GM18498 (cell line): ENCODE data around the gene NFATC2.

Experiments used
- ATAC-seq: cut with Tn5 transposase; IDR thresholded peaks from one replicate; pipeline ENCODE4 v1.9.1; 2021; ENCODE audit warnings: mild to moderate bottlenecking, moderate library complexity; ENCODE audit not compliant: unreplicated experiment

Gene NFATC2

DNA sequence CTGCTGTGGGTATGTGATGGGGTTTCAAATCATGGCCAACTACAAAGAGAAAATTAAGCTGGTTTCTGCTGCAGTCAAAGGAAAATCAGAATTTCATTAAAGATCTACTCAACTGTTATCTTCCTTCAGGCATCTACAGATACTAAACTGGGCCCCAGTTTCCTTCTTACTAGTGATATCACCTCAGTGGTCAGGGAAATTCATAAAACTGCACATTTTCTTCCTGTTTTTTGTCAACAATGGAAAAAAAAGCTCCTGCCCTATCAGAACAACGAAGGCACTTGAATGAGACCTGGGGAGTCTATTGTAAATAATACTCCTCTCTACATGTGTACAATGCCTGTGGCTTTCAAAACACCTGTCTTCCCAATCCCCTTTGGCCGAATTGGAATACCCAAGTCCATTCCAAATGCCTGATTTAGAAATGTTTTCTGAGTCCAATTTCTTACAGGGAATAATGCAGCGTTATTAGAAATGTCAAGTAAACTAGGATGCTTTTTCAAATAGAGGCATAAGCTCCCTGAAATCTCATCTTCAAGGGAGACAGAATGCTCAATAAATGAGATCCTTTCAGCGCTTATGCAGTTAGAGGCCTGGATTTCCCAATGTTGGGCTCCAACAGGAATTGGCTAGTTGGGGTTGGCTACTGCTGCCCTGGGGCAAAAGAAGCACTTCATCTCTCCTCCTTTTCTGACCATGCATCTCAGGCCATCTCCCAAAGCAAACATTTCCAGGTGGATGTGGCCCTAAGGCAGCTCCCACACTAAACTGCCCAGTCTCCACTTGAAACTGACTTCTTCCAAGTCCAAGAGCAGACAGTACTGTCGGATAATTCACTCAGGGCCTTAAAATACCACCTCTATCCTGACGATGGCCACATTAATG lies 143.3 kb downstream of the NFATC2 start:
- no peak for ATAC-seq

DNA sequence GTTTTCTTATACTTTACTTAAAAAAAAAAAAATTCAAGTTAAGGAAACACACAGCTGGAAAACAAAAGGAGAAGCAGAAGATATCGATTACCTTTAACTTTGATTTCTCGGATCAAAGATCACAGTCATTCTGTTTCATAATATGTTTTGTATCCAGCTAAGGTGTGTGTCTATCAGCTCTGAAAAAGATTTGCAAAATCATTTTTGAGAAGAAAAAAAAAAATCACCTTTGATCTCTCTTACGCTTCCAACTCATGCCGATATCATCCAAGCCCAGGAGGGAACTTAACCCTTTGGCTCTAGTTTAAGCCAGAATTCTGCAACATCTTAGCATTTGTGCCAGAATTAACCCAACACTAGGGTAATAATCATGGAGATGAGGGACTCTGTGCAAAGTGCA lies 144.0 kb downstream of the NFATC2 start:
- ATAC-seq: no peak

DNA sequence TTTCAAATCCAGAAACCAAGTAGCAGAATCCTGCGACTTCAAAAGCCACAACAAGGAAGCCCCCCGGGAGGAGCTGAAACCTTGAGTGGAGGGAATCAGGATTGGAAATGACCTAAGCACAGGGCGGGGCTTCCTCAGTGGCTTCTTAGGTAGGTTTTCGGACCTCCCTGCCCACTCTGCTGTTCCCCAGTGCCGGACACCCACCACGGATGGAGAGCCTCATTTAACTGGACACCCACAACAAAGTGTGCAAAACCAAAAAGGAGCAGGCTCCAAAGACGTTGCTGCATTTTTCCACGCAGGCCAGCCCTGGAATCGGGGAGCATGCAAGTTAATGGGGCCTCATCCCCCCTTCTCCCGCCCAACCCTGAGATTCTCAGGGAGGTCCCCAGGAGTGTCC lies 144.4 kb downstream of the NFATC2 start:
- no peak for ATAC-seq

DNA sequence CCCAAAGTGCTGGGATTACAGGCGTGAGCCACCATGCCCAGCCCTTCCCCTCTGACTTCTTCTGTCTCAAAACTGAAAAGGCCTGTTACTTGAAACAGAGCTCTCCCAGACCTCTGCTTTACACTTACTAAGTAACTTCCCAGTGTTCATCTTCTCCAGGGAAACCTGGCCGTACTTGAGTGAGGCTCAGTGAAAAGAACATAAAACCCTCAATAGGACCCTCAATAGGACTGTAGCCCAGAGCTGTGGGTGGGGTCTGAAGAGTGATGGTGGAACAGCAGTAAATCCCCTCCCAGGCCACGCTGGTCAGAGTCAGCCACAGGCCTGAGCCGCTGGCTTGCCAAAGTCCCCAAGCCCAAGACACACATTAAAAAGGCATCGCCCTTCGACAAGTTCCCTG lies 145.4 kb downstream of the NFATC2 start:
- ATAC-seq: no peak

DNA sequence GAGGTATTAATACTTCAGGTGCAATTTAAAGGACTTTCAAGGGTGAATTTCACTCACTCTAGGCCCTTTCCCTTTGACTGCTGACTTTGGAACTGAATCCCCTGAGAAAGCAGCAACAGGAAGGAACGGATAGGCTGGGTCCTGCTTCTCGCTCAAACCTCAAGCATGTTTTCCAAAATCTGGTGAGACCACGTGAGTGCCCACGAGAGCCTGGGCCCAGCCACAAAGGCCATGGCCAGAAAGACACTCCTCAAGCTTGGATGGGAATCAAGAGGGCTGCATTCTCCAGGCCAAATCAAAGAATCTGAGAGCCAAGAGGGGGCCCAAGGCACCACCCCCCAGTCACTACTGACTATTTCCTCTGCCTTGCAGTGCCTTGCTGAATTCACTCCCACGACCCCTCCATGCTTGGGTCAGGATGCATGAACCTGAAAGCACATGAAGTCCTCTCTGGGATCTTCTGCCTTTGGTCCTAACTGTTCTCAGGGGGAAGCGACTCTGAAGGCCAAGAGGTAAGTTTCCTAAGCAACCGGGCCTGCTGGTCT lies 146.1 kb downstream of the NFATC2 start:
- no peak for ATAC-seq

DNA sequence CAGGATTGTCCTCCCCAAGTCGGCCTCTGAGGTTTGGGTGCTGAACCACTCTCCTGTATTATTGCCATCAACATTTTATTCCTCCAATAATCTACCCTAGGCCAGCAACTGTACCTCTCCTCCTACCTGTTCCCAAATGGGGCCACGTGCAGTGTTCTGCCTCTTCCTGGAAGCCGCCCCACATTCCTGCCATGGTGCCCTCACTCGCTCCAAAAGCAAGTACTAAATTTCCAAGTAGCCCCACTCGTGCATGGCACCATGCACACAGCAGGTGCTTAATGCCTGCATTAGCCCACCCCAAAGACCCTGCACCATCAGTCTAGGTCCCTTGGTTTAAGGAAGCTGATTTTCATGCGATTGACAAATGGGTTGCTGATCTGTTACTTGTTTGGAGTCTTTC lies 147.8 kb downstream of the NFATC2 start:
- no peak for ATAC-seq

DNA sequence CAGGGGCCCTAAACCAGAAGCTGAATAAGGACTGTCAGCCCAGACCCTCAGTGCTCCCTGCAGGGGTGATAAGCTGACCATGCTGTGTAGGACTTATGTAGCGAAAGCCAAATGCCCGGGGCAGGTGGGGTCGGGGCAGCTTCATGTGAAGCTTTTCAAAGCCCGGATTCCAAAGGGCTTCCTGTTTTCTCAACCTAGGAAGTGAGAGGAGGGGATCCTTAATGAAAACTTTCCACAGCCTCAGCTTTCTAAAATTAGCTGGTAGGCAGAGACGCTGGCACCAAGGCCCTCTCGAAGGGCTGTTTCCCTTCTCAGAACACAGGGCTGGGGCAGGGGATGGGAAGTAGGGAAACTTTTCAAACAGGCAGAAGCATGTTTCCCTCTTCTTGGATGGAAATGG lies 148.9 kb downstream of the NFATC2 start:
- ATAC-seq: no peak

DNA sequence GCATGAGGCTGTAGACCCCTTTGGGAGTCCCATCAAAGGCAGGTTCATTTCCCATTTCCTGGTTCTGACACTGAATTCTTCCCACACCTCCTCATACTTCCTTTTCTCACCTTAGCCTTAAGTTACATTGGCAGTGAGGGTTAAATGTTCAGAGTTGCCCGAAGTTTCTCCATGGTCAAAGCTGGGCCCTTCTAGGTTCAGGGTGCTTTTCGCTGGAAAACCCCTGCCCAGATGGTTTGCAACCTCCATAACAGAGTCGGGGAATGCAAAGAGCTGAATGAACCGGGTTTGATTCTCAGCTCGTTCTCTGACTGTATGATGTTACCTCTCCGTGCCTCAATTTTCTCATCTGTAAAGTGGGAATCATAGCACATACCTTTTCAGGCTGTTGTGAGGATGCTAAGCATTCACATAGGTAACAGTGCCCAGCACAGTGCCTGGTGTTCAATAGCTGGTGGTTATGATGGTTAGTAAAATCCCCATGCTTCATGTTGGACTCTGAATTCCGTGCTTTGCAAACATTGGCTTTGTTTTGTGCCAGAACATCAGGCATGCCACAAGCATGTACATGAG lies 149.8 kb downstream of the NFATC2 start:
- ATAC-seq: no peak

DNA sequence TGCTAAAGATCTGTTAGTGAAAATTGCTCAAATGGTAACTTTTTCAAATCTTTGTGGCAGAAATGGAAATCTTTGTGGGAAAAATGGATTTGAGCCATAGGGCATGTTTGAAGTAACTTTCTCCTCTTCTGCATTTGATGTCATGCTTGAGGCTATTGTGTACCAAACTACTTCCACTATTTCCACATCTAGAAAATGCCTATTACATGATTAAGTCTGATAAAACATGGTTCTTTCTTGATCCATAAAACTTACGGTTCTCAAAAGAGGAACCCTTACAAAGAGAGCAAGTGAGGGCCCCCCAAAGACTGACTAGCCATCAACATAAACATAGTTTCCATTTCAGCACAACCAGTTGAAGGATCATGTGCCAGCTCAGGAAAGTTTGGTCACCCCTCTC lies 150.6 kb downstream of the NFATC2 start:
- no peak for ATAC-seq

DNA sequence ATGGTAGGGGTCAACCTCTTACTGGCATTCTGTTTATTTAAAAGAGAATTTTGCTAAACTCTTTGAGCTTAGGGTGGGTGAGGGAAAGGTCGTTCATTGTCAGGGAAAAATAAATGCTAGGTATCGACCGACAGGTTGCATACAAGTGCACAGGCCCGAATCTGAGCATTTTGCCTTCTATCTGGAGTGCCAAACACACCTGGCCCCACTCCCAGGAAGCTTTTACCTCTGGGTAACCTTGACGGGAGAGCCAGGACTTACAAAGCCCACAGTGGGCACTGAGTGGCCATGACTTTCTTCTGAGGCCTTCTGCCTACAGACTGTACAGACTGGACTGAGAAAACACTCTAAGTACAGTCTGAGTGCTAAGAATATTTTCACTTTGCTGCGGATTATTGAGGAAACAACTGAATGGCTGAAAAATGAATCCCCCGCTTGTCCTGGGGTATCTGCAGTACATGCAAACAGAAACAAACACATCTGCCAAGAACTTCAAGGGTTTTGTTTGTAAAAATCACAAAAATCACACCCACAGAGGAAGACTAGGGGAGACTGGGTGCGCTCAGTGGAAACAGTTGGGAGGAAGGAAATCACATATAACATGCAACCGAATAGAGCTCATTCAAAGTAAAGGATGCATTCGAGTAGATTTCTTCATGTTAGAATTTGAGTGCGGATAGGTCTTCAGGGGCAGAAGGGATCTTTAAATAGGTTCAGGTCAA lies 152.8 kb downstream of the NFATC2 start:
- ATAC-seq: no peak

DNA sequence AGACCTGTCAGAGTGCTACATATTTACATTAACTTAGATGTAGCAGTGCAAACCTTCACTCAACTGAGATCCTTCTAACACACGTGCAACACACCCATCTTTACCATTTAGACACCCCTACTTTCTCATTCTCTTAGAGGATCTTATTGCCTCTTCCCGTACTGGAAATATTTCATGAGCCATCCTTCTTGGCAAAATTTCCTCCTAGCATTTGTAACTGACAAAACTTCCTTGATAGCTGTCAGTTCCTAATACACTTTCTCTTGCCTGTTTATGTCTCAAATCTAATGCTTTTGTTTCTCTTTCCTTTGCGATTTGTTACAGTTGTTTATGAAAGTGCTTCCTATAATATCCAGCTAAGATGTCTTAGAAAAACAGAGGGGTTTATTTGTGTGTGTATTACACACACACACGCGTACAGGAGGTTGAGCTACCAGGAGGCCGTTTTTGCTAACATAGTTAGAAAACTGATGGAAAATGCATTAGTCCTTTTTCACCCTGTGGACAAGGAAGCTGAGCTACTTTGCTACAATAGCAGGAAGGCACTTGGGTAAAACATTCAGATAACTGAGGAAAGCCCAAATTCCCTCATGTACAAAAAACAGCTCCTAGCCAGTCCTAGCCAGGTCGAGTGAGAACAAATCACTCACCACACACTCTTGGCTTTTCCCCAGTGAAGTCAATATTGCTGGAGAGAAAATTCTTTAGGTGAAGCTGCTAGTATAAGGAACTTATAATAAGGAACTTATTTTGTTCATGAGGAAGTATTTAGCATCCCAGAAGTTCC lies 153.6 kb downstream of the NFATC2 start:
- no peak for ATAC-seq

DNA sequence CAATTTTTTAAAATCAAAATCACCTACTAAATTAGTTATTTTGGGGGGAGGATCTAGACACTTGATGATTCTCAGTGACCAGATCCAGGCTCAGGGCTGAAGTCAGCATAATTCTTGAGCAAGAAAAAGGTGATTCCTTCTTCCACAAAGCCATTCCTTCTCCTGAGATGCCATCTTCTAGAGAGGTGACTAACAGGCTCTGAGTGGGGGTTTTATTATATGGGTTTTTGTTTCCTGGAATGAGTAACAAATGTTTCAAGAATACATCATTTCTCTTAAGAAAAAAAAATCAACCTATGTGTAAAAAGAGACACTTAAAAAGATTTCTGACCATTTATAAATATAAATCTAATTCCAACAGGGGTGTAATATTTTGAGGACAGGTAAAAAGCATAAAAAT lies 154.3 kb downstream of the NFATC2 start:
- no peak for ATAC-seq

DNA sequence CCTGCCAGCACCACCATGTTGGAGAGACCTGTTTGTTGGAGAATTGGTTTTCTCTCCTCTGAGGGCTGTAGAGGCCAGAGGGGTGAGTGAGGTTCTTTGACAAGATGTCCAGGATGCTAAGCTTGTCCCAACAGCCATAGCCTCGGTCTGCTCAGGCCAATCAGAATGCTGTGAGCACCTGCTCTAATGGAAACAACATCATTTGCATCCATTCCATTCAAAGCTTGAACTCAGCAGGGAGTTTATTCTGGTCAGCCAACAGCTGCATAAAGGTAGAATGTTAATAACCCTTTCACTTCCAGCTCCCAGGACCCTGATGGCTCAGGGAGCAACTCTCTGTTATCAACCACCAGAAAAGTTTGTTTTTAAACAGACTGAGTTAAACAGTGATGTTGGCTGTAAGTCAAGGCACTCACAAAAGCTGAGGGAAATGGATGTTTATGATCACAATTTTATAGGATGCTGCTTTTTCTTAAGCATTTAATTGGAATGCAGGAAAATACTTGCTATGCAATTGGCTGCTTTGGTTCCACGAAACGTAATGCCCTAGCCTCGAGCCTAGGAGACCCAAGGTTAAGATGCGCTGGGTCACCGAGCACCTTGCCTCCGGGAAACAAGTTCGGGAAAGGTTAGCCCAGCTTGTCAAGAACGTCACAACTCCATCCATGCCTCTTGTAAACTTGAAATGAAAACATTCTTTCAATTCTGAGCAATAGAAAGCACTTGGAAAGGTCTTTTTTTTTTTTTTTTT lies 155.2 kb downstream of the NFATC2 start:
- no peak for ATAC-seq

DNA sequence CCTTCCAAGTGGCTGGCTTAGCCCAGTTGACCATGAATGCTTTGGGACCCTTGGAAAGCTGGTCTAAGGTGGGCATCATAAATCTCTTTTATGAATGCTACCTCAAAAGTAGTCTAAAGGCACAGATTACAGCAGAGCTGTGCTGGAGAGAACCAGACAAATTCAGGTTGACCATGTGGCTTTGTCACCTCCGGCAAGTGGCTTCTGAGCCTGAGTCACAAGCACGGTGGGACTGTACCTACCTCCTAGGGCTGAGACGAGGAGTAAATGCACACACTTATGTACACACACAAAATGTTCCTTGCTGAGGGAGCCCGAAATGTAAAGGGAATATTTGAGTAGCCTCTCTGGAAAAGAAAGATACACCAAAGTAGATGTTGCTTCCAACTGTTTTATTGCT lies 155.9 kb downstream of the NFATC2 start:
- no peak for ATAC-seq

DNA sequence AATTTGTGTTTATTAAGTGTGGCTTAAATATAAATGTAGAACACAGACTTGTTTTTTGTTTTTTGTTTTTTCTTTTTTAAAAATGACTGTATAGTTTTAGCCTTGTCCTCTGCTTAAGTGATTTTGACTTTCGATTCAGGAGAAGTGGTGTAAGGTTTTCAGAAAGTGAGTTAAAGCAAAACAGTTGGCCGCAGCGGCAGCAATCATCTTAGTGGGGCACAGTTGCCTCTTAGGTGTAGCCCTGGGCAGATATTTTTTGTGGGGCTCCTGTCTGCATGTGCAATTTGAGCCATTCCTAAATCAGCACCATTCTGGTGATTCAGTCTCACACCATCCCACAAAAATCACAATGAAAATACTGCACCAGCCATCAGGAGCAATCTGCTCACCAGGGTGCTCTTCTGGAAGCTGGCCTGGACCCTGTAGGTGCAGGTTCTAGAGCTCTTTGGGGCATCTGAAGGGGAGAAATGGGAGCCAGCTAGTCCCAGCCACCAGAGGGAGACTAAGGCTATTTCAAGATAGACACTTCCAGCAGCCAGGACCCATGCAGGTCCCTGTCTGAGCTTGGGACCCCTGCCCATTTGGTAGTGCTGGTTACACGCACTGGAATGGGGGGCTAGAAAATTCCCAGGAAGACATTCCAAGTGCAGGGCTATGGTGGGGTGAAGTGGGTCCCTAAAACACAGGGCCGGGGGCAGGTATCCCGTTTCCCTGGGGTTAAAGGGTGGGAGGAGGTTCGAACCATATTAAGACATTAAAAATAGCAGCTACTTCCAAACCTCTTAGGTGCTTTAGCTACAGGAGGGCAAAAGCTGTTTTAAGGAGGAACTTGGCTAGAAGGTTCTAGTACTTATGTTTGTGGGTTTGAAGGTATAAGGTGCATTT lies 156.6 kb downstream of the NFATC2 start:
- no peak for ATAC-seq

DNA sequence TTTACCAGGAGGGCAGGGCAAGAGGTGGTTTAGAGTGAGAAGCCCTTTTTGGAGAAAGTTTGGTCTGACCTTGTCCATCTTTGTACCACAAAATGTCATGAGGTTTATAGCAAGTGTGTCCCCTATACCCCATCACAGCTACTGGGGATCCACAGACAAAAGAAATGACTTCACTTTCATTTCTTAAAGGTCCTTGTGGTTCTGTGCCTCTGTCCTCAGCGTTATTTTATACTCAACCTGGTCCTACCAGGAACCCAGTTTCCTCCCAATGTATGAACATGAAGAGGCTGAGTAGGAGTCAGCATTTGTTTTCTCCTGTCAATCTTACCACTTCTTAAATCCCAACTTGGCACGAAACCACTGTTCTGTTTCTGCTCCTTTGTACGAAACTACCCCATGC lies 157.6 kb downstream of the NFATC2 start:
- ATAC-seq: no peak

DNA sequence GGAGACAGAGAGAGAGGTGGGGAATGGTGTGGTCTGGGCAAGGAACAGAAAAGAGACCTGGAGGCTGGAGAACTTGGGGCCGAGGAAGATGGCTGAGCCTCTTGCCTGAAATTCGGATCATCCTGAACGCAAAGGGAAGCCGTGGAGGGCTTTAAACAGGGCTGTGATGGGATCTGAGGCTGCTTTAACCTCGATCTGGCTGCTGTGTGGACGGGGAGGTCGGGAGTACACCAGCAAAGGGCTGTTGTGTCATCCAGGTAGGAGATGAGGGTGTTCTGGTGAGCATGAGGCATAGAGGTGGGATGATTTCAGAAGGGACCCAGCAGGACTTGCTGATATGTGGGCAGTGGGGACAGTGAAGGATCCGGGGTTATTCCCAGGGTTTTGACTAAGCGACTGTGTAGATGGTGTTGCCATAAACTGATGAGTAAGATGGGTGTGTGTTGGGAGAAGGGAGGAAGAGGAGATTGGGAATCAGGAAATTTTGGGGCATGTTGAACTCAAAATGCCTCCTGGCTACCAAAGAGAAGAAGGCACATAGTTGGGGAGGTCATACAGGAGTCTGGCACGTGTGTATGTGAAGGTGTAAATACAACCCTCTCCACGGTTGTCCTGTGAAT lies 158.5 kb downstream of the NFATC2 start:
- no peak for ATAC-seq

DNA sequence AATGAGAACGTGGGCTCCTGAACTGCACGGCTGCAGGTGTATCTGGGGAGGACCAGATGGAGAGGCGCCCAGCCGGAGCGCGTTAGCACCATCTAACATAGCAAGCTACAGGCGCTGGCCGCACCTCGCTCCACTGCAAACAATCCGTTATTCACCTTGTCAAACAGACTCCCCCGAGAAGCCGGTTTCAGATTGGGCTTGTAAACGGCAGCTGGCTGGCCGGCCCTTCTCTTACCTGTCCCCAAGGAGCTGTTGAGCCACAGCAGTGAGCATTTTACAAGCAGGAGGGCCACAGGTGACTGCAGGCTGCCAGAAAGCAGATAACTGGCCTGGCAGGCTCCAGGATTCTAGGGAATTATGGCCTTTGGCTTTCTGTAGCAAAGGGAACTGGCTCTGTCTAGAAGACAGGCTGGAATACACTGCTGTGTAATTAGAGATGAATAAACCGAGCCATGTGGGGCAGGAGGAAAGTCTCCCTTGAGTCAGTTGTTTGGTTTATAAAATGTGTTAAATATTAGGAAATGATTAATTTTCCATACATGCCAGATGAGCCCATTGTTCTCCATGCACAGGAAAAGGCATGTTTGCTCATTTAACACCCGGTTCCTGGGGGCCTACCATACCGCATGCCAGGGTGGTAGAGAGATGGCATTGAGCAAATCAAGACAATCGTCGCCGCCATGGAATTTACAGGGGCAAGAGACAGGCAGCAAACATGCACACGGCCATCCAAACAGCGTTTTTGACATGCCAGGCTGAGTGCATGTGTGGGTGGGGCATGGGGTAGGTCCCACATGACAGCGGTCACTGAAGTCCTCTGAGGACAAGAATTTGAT lies 159.3 kb downstream of the NFATC2 start:
- ATAC-seq: no peak
